HG02678 (cell line): ENCODE results near the gene EMC1.
"Not testable (repeated sequence)": the region's sequence is repeated elsewhere in the genome, so short reads cannot be mapped to it uniquely, and the experiment has no call there.

Experiments used
- ATAC-seq: cut with Tn5 transposase; IDR thresholded peaks from one replicate; pipeline ENCODE4 v1.9.1; 2021; ENCODE audit warnings: mild to moderate bottlenecking, moderate library complexity; ENCODE audit not compliant: unreplicated experiment

EMC1 gene

GRCh38 chr1:19196331-19196730, 55.0 kb downstream of the EMC1 start:
- ATAC-seq = no peak

DNA sequence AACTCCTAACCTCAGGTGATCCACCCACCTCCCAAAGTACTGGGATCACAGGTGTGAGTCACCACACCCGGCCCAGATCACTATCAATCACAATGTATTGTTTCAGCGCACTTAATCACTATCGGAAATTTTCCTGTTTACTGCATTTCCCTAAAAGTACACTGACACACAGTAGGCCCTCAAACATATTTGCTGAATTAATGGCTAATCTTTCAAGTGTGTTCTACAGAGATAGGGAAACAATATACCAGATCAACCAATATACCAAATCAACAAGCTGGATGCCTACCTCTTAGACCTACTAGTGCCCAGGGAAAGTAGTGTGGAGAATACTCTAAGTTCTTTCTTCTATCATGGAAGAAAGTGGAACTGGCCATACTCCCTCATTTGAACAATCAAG, 58.3 kb downstream of the EMC1 start:
- no peak for ATAC-seq

DNA sequence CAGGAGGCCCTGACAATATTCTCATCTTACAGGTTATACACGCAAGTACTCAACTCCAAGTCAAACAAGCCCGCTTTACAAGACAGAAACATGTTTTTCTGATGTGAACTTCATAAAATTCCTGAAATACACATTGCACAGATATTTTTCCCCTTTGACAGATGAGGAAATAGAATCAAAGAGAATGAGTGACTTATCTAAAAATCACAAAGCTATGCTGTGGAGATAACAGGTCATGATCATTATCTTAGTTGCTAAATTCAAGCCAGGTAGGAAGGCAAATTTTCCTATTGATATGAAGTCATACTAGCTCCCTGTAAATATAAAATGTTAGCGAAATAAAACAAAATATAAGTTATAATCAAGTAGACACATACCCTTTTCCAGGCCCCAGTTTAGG, 59.5 kb downstream of the EMC1 start:
- no peak for ATAC-seq

- ATAC-seq = no peak
These were observed 60.9 kb downstream of the EMC1 start for GRCh38 chr1:19190468-19190867.

DNA sequence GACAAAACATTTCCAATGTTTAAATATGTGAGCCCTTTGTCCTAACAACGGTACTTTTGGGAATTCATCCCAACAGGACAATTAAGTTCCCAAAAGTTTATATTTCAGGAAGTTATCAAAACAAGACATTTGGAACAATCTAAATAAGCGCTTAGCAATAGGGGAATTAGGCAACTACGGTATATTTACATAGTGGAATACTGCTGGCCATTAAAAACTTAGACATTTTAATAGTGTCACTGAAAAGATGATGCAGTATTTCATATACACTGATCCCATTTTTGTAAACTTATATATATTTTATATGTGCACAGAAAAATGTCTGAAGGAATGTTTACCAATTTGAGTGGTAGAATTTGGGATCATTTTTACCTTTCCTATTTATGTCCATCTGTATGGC, 62.1 kb downstream of the EMC1 start:
- no peak for ATAC-seq

DNA sequence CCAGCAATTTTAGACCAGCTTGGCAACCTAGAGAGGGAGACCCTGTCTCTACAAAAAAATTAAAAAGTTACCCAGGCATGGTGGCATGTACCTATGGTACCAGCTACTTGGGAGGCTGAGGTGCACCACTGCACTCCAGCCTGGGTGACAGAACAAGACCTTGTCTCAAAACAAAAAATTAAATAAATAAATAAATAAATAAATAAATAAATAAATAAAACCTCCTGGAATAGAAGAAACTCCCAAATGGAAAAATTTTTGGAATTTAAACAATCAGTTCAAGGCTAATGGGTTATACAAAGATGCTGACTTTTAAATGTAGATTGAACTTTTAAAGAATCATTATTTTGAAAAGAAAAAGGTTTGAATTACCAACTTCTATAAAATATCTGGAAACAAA, 63.5 kb downstream of the EMC1 start:
- no peak for ATAC-seq

GRCh38 chr1:19186001-19186400, 65.3 kb downstream of the EMC1 start:
- no peak for ATAC-seq

DNA sequence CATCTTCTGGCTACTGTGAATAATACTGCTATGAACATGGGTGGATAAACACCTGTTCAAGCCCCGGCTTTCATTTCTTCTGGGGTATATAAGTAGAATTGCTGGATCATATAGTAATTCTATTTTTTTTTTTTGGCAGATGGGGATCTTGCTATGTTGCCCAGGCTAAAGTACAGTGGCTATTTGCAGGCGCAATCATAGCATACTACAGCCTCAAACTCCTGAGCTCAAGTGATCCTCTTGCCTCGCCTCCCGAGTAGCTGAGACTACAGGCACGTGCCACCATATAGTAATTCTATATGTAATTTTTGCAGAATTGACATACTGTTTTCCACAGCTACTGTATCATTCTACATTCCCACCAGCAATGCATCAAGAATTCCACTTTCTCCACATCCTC, 69.1 kb downstream of the EMC1 start:
- ATAC-seq = no peak

DNA sequence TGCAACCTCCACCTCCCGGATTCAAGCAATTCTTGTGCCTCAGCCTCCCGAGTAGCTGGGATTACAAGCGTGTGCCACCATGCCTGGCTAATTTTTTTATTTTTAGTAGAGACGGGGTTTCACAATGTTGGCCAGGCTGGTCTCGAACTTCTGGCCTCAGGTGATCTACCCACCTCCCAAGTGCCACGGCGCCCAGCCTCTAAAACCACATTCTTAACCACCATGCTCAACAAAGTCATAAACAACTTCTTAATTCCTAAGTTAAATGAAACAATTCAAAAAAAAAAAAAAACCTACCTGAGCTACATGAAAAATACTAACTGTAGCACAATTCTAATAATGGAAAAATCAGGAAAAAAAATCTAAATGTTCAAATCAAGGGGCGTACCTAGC, 71.1 kb downstream of the EMC1 start:
- ATAC-seq = not testable (repeated sequence)

DNA sequence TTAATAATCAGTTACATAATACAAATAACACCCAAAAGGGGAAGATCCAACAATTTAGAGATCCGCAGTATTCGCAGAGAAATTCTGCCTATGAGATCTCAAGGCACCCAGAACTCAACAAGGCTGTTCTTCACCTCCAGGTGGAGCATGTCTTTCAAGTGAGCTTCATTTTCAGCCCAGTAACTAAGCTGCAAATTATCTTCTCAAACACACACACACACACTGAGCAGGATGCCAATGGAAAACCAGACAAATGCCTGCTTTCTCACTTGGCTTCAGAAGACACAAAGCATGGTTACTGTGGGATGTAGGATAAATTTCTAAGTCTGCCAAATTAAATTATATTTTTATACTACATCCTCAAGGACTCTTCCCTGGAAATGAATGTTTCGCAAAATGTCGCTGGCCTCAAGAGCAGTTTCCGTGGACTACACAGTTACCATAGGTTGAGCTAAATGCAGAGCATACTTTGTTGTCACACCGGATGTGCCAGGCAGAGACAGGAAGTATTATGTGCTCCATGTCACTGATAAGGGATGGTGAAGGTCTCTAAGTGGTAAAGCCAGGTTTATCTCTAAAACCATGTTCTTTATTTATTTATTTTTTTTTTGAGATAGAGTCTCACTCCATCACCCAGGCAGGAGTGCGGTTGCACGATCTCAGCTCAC, 71.6 kb downstream of the EMC1 start:
- no peak for ATAC-seq

DNA sequence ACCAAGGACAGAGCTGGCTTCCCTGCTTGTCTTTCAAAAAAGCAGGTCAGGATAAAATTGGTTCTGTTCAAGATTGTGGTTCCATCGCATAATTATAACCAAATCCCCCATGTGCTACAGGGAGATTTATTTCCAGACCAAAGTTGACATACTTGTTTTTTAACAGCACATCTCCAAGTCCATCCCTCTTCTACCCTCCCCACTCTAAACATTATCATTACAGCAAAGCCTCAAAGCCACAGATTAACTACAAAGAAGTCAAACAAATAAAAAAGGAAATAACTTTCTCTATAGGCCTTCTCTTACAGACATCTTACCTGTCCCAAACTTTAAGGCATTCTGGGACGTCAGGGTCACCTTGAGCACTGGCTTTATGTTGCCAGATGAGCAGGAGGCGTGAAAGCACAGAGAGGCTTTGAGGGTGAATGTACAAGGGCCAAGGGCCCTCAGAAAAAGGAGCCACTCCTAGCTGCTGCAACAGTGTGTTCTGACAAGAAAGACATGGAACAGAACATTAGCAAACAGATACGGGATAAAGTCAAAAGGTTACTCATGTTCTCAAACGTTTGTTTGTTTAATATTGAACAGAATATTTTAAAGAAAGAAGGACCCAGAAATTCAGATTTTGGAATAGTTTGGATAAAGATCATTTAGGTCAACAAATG, 72.5 kb downstream of the EMC1 start:
- ATAC-seq = no peak

GRCh38 chr1:19177811-19178210, 73.5 kb downstream of the EMC1 start:
- ATAC-seq = no peak

- ATAC-seq = no peak
These were observed 81.7 kb downstream of the EMC1 start for GRCh38 chr1:19169642-19170041.

GRCh38 chr1:19167140-19167539, 84.2 kb downstream of the EMC1 start:
- ATAC-seq = no peak

GRCh38 chr1:19166066-19166465, 85.3 kb downstream of the EMC1 start:
- no peak for ATAC-seq
